ENCODE data around the gene PTX4.

GRCh38 chr16:1451702-1452392, 36.9 kb downstream of the PTX4 start:
- TF ChIP-seq, protein P1, sequence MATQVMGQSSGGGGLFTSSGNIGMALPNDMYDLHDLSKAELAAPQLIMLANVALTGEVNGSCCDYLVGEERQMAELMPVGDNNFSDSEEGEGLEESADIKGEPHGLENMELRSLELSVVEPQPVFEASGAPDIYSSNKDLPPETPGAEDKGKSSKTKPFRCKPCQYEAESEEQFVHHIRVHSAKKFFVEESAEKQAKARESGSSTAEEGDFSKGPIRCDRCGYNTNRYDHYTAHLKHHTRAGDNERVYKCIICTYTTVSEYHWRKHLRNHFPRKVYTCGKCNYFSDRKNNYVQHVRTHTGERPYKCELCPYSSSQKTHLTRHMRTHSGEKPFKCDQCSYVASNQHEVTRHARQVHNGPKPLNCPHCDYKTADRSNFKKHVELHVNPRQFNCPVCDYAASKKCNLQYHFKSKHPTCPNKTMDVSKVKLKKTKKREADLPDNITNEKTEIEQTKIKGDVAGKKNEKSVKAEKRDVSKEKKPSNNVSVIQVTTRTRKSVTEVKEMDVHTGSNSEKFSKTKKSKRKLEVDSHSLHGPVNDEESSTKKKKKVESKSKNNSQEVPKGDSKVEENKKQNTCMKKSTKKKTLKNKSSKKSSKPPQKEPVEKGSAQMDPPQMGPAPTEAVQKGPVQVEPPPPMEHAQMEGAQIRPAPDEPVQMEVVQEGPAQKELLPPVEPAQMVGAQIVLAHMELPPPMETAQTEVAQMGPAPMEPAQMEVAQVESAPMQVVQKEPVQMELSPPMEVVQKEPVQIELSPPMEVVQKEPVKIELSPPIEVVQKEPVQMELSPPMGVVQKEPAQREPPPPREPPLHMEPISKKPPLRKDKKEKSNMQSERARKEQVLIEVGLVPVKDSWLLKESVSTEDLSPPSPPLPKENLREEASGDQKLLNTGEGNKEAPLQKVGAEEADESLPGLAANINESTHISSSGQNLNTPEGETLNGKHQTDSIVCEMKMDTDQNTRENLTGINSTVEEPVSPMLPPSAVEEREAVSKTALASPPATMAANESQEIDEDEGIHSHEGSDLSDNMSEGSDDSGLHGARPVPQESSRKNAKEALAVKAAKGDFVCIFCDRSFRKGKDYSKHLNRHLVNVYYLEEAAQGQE (IDR thresholded peaks at IDR 0.05; ENCODE audit: low read depth) = no peak
- TF ChIP-seq YY1 (IDR thresholded peaks at IDR 0.05; ENCODE audit: low read depth) = no peak
- TF ChIP-seq RAD21 (IDR thresholded peaks at IDR 0.05; ENCODE audit: low read depth) = no peak
- TF ChIP-seq ZBTB7A (IDR thresholded peaks at IDR 0.05; ENCODE audit: low read depth) = no peak
- TF ChIP-seq NFIC (IDR thresholded peaks at IDR 0.05) = no peak
- TF ChIP-seq FOXM1 (IDR thresholded peaks at IDR 0.05; ENCODE audit: borderline replicate concordance, low read depth) = no peak
- TF ChIP-seq TAF1 (IDR thresholded peaks at IDR 0.05; ENCODE audit: low read depth) = no peak
- TF ChIP-seq EP300 (IDR thresholded peaks at IDR 0.05; ENCODE audit: borderline replicate concordance) = no peak
- no peak for TF ChIP-seq MAX (IDR thresholded peaks at IDR 0.05)
- no peak for TF ChIP-seq CREB1 (IDR thresholded peaks at IDR 0.05; ENCODE audit: low read depth)
- no peak for TF ChIP-seq CEBPB (IDR thresholded peaks at IDR 0.05)
- TF ChIP-seq TEAD4 (IDR thresholded peaks at IDR 0.05) = no peak
- no peak for TF ChIP-seq EGR1 (IDR thresholded peaks at IDR 0.05)
